PC-3 (cell line): ENCODE data around the gene PLOD1.

Experiments
- CTCF ChIP-seq: fragments of 300-600 bp; sonication (generic); conservative IDR thresholded peaks from 2 replicates; pipeline ENCODE4 v1.5.1; 2017; ENCODE audit warnings: antibody characterized with exemption, low read depth, mild to moderate bottlenecking, low read length
- EZH2 ChIP-seq: fragments of 300-600 bp; sonication (generic); IDR thresholded peaks from one replicate; pipeline ENCODE4 v1.6.1; 2017; ENCODE audit warnings: antibody characterized with exemption, mild to moderate bottlenecking, low read length; ENCODE audit not compliant: unreplicated experiment

- TF ChIP-seq CTCF (no peak), EZH2 (no peak)
Measured at GRCh38 chr1:11955221-11955620, 20.7 kb downstream of the PLOD1 start.
